Nucleus accumbens (tissue), 56 donors: ENCODE measurements around the gene ANO2.

ENCODE experiments used
- DNase-seq, 56 donors: peaks; one replicate each; lab custom pipeline; 2025; lab: John Stamatoyannopoulos, UW

Gene ANO2

DNA sequence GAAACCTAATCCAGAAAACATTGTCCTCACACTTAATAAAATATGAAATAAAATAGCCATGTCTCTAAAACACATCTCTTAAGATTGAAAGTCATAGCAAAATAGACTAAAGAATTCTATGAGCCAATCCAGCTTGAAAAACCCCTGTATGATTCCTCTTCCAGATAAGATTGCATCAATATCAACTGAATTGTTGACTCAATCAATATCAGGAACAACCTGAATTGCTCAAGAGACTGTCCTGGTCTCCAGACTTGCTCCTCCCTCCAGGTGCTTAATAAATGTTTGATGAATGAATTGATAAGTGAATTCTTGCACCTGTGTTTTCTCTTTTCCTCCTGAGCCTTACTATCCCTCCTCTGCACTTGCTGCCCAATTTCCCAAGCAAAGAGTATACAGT lies 351.1 kb downstream of the ANO2 start:
- DNase-seq, result no peak

DNA sequence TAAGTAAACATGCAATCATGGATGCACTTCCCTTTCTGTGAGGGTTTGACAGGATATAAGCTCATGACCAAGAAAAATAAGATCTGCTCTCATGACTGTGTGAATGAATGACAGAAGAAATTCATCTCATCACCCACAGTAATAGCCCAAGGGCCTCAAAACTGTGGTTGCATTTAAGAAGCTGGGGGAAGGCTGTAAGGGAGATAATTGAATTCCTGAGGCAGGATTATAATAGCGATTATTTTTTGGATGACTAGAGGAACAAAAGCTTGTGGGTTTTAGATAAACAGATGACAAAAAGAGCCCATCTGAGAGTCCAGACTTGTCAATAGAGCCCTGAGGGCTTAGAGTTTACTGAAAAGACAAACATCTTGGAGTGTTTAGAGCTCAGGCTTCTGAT lies 352.0 kb downstream of the ANO2 start:
- DNase-seq, result no peak

DNA sequence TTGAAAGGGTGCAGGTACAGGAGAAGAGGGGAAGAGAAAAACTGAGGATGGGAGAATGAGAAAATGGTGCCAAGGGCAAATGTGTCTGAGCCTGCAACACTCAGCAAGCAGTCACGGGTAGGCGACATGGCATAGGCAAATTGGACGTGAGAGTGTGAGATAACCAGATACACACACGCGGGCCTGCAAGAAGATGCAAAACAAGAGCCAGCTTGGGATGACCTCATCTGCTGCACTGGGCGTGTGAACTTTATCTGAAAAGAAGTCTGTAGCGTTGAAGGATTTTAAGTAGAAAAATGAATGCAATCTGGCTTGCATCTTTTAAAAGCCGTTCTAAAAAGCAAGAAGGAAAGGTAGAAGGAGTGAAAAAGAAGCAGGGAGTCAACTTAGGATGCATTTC lies 352.7 kb downstream of the ANO2 start:
- no peak for DNase-seq

DNA sequence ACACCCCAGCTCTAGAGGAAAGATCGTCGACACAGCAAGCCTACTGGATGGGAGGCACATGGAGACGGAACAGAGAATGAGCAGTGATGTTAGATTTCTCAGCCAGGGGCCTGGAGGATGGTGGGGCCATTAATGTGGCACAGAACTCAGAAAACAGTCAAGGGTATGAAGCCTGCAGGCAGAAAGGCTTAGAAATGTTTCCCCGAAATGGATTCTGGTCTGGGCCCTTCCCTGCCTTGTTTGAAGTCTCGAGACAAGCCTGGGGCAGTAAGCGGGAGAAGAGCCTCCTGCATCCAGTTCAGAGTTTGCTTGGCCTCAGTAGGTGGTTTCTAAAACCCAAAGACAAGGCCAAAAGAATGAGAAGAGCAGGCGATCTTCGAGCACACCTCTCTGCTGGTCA lies 354.7 kb downstream of the ANO2 start:
- no peak for DNase-seq

DNA sequence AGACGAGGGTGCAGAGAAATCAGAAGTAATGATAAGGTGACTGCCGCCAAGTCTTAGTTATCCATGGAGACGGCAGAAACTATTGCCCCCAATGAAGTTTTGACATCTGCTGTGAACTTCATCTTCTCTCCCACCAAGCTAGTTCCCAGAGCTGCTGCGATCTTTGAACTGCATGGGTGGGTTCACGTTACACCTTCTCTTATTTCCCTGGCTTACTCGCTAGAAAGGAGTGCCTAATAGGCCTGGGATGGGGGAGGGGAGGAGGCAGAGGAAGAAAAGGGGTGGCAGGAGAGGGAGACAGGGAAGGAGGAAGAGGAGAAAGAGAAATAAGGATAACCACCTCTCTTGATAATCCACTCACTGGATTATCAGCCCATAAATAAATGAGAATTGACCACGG lies 356.0 kb downstream of the ANO2 start:
- DNase-seq, result no peak

DNA sequence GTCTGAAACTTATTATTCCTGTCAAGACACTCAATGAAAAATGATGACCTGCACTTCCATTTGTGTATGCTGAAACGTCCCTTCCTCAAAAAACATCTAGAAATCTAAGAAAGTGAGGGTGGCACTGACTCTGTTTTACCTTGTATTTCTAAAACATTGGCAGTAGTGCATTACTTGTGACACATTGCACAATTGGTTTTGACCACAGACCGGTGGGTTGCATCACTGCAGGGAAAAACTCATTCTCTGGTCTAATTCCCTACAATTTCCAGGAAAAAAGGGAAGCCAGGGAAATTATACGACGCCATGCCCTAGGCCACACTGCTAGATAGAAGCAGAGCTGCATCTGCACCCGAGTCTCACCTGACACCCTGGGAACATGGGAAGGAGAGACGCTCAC lies 356.5 kb downstream of the ANO2 start:
- DNase-seq, result no peak

DNA sequence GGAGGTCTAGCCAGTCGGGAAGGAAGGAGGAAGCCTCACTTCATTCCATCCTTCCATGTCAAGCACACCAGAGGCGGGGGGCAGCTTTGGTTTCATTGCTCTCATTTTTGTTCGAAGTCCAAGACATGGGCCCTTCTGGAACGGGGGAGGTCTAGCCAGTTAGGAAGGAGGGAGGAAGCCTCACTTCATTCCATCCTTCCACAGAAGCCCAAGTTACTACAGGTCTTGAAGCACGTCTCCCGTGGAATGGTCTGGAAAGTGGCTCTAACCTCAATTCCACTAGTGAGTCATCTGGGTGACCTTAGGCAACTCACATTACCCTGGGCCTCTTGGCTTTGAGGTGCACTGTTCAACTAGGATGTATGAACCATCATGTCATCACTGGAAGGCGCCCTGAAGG lies 356.9 kb downstream of the ANO2 start:
- DNase-seq, result no peak

DNA sequence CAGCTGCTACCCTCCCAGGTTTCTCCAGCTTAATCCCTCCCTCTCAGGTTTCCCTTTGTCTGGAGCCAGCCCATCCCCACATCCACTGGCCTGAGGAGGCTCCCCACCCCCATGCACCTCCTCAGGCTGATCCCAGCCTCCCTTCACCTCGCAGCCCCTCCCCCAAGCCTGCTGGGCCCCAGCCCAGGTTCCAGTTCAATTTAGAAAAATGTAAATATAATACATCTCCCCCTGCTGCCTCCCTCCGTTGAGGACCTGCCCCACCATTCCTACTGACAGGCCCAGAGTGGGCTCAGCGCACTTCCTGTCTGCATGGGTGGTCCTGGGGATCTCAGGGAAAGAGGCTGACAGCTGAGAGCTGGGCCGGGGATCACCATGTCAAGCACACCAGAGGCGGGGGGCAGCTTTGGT lies 357.3 kb downstream of the ANO2 start:
- no peak for DNase-seq

DNA sequence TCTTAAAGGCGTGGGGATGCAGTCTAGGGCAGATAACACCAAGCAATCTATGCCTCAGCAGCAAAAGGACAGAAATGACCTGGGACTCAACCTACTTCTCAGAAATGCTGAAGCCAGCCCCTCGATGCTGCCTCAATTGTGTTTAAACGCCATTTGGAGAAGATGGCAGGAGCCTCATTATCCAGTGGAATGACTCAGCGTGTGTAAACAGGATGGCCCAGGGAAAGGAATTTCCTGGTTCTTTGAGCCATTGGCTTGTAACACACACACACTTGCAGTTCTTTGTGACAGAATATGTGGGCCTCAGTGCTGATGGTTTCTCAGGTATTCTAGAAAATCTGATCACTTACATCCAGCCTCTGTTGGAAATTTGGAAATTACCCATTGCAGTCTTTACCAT lies 358.9 kb downstream of the ANO2 start:
- no peak for DNase-seq

DNA sequence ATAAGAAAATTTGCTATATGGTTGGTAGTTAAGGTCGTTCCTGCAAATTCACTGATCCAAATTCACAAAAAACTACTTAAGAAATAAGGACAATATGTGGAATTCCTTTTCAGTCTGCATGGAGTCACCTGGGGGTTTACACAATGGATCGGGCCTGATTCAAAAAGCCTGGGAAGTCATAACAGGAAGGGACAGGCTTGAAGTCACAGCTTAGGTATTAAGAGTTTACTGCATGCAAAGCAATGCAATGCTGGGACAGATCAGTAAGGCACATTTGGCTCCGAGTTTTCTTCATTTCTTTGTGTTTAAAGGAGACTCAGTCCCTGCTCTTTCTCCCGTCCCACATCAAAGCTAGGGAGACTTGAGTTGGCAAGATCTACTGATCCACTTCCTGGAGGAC lies 359.9 kb downstream of the ANO2 start:
- DNase-seq, result no peak

DNA sequence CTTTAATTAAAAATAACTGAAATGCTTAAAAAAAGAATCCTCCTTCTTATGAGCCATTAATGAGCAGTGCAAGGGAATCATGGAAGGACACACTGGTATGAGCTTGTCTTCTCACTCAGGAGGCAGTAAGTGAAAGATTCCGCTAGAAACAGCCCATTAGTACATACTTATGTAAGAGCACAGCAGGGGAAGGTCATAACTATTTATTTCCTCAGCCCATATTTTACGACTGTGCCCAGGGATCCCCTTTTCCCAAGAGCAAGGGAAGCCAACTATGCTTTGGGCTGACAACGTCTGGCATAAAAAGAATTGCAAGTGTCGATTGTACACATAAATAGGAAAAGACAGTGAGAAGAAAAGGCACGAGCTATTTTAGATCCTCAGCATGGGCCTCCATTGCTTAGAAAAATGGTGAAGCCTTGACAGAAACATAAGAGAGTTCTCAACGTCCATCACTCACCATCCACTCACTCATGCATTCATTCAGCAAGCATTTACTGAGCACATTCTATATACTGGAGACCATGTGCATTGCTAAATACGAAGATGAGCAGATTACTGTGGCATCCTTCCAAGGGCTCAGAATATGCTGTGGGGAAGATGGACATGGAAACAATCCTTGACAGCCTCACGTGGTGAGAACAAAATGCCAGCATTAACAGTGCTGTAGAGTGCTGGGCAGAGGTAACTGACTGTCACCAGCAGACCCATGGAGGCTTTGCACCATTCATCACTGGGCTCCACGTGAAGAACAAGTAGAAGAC lies 360.5 kb downstream of the ANO2 start:
- DNase-seq, result no peak

DNA sequence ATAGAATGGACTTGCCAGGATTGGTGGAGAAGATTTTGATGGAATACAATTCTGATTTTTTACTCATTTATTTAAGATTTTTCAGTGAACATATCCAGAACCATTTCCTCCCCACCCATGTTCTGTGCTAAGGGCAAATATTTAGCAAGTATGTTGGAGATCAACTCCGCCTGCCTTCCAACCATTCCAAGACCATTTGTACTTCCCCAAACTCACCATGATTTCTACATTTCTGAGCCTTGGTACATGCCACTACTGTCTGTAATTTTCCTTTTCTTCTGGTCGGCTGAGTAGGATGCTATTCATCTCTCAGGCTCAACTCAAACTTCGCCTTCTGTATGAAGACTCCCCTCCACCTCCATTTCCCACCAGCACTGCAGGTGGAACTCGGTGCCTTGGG lies 362.5 kb downstream of the ANO2 start:
- no peak for DNase-seq

DNA sequence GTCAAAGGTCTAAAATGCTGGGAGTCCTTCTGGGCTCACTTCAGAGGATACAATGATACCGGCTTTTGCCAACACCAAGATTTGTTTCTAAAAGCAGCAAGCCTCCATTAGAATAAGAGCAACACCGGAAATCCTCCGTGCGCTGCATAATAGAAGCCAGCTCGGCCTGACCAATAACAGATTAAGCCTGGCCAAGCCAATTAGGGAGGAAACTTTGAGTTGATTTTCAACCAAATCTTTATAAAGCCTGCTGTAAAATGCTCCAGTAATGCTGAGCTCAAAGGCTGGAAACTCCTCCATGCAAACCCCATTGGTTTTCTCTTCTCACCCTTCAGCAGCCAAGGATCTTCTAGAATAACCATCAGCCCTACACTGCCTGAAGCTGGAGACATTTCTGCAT lies 363.0 kb downstream of the ANO2 start:
- DNase-seq, result no peak

DNA sequence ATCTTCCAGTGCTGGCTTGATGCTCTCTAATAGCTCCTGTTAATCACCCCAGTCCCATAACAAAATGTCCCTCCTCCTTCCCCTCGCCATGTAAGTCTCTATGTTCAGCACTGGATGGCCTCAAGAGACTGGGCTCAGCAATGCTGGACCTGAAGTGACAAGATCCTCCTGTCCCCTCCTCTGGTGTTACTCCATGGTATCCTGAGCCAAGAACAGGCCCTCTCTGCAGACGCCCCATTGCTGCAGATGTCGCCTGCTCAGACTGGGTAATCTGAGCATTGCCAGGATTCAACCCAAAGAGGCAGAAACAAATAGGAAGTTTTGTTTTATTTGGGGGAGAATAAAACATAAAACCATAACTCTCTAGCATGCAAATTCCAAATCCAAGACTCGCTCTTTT lies 363.4 kb downstream of the ANO2 start:
- DNase-seq, result no peak

DNA sequence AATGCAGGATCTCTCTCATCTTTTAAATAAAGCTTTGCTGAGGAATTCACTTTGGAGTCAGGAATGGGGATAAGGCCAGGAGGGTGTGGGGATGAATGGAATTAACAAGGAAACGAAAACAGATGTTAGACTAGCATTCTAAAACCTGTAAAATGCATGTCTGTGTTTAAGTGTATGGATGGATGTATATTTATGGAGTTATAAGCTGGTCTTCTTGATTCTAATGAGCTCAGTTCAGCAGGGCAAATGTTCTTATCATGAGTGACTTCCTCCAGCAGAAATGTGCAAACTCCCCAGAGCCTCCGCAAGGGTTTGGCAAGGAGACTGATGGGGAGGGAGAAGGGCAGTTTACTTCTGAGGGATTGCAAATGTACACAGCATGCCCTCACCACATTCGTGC lies 364.0 kb downstream of the ANO2 start:
- no peak for DNase-seq

DNA sequence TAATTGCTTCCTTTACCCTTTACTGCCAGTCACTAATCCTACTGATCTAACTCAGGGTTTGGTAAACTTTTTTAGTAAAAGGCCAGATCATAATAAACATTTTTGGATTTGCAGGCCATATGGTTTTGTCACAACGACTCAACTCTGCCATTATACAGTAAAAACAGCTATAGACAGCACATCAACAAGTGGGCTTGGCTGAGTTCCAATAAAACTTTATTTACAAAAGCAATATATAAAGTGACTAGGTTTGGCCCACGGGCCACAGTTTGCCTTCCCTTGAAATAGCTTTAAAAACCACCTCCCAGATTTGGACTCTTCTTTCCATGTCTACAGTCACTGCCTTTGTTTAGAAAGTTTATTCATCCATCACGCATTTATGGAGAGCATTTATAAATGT lies 366.3 kb downstream of the ANO2 start:
- DNase-seq, result no peak

DNA sequence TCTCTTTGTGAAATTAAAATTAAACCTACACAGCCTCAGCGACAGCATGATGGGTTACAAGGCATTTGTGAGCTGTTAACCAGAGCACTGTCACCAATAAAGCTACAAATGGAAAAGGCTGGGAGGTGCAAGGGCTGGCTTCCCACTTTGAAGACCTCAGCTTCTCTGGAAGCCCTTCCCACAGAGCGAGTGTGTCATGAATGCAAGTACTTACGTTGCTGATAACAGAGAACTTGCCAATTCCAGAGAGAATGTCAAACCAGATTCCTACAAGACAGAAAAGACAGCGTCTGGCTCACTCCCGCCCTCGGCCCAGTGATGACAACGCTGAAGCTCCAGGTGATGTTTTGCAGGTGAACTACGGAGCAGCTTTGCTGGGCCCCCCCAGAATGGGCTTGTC lies 367.3 kb downstream of the ANO2 start:
- DNase-seq, result no peak

DNA sequence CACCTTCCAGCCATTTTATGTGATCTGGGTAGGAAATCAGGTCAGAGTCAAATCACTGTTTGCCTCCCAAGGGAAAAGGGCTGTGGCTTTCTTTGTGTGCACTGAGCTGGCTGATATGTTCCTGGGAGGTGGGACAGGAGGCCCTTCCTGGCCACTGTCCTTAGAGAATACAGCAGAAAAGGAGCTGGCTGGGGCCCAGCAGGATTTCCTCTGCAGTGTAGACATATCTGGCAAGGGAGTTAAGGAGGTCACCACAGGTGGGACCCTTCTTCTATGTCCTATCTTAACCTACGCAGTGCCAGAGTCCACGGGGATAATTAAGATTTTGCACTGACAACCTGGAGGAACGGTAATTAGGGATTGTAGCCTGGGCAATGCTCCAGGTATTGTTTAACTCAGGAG lies 367.8 kb downstream of the ANO2 start:
- DNase-seq, result no peak

DNA sequence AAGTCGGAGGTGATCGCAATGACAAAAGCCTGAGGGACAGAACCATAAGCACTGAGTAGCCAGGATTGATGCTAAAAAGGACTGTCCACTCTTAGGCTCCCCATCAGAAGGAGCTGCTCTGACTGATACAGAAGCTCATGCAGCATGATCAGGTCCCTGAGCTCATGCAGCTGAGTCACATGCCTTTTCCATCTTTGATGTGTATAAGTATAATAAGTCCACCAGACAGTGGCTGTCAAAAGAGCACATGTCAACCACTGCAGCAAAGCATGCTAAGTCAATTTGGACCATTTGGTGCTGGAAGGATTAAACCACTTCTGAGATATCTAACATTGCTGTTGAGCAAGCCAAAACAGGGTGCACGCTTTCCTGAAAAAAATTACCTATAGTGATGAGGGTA lies 369.1 kb downstream of the ANO2 start:
- DNase-seq, result no peak

DNA sequence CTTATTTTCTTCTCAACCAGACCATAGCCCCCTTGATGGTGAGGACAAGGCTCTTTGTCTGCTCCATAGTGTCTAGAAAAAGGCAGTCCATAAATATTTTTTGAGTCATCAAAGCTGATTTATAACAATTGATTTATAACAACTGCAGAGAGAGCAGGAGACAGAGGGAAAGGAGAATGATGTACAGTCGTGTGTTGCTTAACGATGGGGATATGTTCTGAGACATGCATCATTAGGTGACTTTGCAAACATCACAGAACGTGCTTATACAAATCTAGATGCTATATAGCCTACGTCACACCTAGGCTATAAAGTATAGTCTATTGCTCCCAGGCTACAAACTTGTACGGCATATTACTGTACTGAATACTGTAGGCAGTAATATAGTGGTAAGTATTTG lies 369.8 kb downstream of the ANO2 start:
- DNase-seq, result no peak

DNA sequence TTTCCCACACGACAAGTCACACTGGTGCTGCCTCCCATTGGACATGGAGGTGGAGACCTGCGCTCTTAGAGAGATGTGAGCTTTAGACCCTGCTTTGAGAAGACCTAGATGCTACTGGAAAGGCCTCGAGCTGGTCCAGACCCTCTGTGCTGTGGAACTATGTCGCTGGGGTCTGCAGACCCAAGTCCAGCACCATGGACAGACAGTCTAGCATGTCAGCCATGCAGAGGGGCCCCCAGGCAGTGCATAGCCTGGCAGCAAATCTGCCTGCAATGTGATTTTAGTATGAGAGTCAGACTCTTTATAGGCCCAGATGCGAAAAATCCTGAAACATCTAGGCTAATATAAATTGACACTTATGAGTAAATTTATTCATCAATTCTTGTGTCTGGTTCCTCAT lies 371.7 kb downstream of the ANO2 start:
- DNase-seq, result no peak

DNA sequence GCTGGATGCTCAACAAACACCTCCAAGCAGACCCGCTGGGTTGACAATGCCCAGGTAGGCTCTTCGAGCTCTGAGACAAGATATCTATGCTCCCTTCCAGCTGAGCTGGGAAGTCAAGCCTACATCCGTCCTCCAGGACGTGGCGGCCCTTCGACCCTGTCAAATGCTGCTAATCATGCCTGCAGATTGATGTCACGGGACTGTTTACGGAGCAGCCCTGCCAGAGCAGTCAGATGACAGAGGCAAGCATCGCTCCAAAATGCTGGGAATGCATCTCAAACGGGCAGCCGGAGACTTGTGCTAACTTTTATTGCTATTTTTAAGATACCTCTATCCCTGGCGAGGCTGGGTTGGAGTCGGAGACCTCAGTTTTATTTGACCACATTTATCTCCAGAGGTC lies 373.9 kb downstream of the ANO2 start:
- no peak for DNase-seq

DNA sequence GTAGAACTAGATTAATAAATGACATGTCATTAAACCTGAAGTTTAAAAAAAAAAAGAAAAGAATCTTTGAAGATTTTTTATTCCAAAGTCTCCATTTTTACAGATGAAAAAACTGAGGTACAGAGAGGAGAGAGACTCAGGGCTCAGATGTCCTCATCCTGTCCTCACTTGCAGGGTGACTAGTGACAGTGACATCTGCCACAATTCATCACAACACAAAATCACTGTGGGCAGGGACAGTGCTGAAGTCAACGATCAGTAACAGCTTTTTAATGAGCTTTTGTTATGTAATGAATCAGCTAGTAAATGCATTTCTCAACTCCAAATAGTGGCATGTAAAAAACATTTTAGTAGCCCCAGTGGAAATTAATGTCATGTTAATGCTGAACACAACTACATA lies 374.6 kb downstream of the ANO2 start:
- no peak for DNase-seq
